ENCODE results near the gene CDK5RAP3. TPM values are rescaled to one million over a fixed set of nuclear protein-coding genes. Genes with fewer than 3 reads are reported as not detected.

Gene CDK5RAP3
- total and polyA plus RNA-seq, 2 donors (not counting 3 experiments of a cell fraction or from before 2014, with no cell fraction given) = 109 to 139 TPM

DNA sequence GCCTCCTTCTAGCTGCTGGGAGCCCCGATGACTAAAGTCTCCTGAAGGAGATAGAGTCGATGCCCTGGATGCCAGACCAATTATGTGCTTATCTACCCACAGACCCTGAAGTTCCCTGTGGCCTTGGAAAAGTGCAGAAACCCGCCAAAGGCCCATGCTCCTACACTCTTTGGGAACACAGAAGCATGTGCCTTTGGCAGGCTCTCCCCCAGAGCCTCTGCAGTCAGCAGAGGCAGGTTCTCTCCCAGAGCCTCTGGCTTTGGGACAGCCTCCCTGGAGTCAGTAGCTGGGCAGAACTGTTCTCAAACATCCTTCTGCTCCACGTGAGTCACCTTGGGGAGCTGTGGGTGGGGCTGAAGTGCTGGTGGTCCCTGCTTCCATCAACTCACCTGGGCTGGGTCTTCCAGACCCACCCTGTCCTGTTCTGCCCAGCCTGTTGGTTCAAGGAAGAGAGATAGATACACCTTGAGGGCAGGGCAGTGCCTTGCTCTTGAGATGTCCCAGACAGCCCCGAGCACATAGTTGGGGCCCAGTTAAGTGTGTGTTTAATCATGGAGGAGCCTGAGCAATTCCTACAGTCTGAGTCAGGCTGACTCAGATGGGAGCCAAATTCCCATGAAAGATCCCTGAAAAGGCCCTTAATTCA lies 3.2 kb upstream of the CDK5RAP3 start:
- ChIA-PET CTCF (interaction anchor here (1.1 to 5.2 kb wide), 4 partner anchors 13 to 26 kb away, joined by 3 to 64 read pairs (median 8); no protein-coding TSS in a partner anchor), POLR2A (no interaction called here)
- BruUV-seq (replicated peaks) = no TSS peak
- Histone ChIP-seq H3K9ac (replicated peaks; ENCODE audit: extremely low read depth, insufficient read depth, low read length) (no peak overlapping the region), H4K20me1 (replicated peaks; ENCODE audit: control insufficient read depth, extremely low read depth, insufficient read depth, low read length) (no peaks in the 10 kb centered on the region), H3K9me1 (replicated peaks; ENCODE audit: control insufficient read depth, extremely low read depth, insufficient read depth, low read length) (no peaks in the 10 kb centered on the region), H2AFZ (ENCODE audit: low read depth, low read length) (peak overlapping the region; percentile 69), H3K9me3 (replicated peaks; ENCODE audit: control insufficient read depth, insufficient read depth, low read length) (no peaks in the 10 kb centered on the region), H3K27ac (ENCODE audit: insufficient read depth, low read depth, low read length) (no peak overlapping the region), H3K4me3 (replicated peaks in 1 of 3; ENCODE audit: insufficient read depth in 1 of 3, low read depth in 1 of 3, low read length in 3 of 3) (no peak overlapping the region), H3K79me2 (ENCODE audit: control insufficient read depth, insufficient read depth, low read length) (no peaks in the 10 kb centered on the region), H3K36me3 (ENCODE audit: control insufficient read depth in 2 of 2, extremely low read depth in 1 of 2, insufficient read depth in 2 of 2, low read length in 2 of 2) (no peaks in the 10 kb centered on the region), H3K4me2 (ENCODE audit: insufficient read depth, low read length) (no peak overlapping the region), H3K4me1 (ENCODE audit: control insufficient read depth, extremely low read depth, insufficient read depth, low read length) (peaks cover 6% of the 10 kb centered on the region), H3K27me3 (ENCODE audit: control insufficient read depth in 2 of 2, insufficient read depth in 2 of 2, low read length in 2 of 2) (no peaks in the 10 kb centered on the region)
- TF ChIP-seq MYC (IDR thresholded peaks at IDR 0.05; ENCODE audit: low read depth, low read length) = no peak
- TF ChIP-seq FOS (IDR thresholded peaks at IDR 0.05; ENCODE audit: borderline replicate concordance, insufficient read depth, low read length) = peak; percentile 58
- FAIRE-seq = no peak
- intact Hi-C loops (cut with micrococcal nuclease) = no loop called here
- dilution Hi-C loops (cut with MboI; ENCODE audit: extremely low pct_ligation_motif_present, low sequenced_read_pairs) = no loop called here
- DNase-seq (ENCODE audit: low read depth, low spot score) = no peak

DNA sequence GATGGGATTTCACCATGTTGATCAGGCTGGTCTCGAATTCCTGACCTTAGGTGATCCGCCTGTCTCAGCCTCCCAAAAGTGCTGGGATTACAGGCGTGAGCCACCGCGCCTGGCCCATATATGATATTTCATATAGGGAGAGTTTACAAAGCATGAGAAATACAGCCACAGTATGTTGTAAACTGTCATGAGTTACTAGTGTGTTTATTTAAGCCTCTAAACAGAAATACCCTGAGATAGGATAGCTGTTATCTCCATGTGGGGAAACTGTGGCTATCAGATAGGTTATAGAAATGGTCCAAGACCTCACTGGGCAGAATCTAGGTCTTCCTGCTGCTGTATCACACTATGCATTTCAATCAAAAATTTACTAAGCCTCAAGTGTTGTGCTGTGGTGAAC lies 2.1 kb upstream of the CDK5RAP3 start:
- peaks cover 0 to 2% of the 10 kb centered on the region in 2 experiments for H3K36me3 ChIP-seq (ENCODE audit: control insufficient read depth in 2 of 2, extremely low read depth in 1 of 2, insufficient read depth in 2 of 2, low read length in 2 of 2)
- no peaks in the 10 kb centered on the region for H3K9me3 ChIP-seq (replicated peaks; ENCODE audit: control insufficient read depth, insufficient read depth, low read length)
- no TSS peak for BruUV-seq (replicated peaks)
- H3K4me1 ChIP-seq (ENCODE audit: control insufficient read depth, extremely low read depth, insufficient read depth, low read length) = peaks cover 6% of the 10 kb centered on the region
- no peak overlapping the region for H3K4me2 ChIP-seq (ENCODE audit: insufficient read depth, low read length)
- no peak for TF ChIP-seq POLR2AphosphoS5 (IDR thresholded peaks at IDR 0.05; ENCODE audit: insufficient read depth, low read depth, low read length)
- TF ChIP-seq GATA2 (IDR thresholded peaks at IDR 0.05; ENCODE audit: insufficient read depth, insufficient read length, low read depth, low read length) = no peak
- no peak for TF ChIP-seq MYC (IDR thresholded peaks at IDR 0.05; ENCODE audit: low read depth, low read length)
- no peak for TF ChIP-seq FOS (IDR thresholded peaks at IDR 0.05; ENCODE audit: borderline replicate concordance, insufficient read depth, low read length)
- TF ChIP-seq JUN (IDR thresholded peaks at IDR 0.05; ENCODE audit: borderline replicate concordance, insufficient read depth, insufficient read length, low read depth) = no peak
- TF ChIP-seq, protein P1, sequence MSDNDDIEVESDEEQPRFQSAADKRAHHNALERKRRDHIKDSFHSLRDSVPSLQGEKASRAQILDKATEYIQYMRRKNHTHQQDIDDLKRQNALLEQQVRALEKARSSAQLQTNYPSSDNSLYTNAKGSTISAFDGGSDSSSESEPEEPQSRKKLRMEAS (IDR thresholded peaks at IDR 0.05; ENCODE audit: insufficient read depth, insufficient read length) = no peak
- TF ChIP-seq POLR2A (IDR thresholded peaks at IDR 0.05; ENCODE audit: low read depth, low read length) = no peak
- no peak for TF ChIP-seq EZH2 (IDR thresholded peaks at IDR 0.05; ENCODE audit: borderline replicate concordance, low read depth, low read length, severe bottlenecking)
- TF ChIP-seq, protein P2, sequence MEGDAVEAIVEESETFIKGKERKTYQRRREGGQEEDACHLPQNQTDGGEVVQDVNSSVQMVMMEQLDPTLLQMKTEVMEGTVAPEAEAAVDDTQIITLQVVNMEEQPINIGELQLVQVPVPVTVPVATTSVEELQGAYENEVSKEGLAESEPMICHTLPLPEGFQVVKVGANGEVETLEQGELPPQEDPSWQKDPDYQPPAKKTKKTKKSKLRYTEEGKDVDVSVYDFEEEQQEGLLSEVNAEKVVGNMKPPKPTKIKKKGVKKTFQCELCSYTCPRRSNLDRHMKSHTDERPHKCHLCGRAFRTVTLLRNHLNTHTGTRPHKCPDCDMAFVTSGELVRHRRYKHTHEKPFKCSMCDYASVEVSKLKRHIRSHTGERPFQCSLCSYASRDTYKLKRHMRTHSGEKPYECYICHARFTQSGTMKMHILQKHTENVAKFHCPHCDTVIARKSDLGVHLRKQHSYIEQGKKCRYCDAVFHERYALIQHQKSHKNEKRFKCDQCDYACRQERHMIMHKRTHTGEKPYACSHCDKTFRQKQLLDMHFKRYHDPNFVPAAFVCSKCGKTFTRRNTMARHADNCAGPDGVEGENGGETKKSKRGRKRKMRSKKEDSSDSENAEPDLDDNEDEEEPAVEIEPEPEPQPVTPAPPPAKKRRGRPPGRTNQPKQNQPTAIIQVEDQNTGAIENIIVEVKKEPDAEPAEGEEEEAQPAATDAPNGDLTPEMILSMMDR (IDR thresholded peaks at IDR 0.05; ENCODE audit: extremely low read depth in 1 of 2, insufficient read depth in 1 of 2, low read depth in 1 of 2, low read length in 2 of 2) = no peak
- dilution Hi-C loops (cut with MboI; ENCODE audit: extremely low pct_ligation_motif_present, low sequenced_read_pairs) = no loop called here
- no peak for FAIRE-seq
- no peaks in the 10 kb centered on the region for H3K27me3 ChIP-seq (ENCODE audit: control insufficient read depth in 2 of 2, insufficient read depth in 2 of 2, low read length in 2 of 2)
- no peaks in the 10 kb centered on the region for H3K9me1 ChIP-seq (replicated peaks; ENCODE audit: control insufficient read depth, extremely low read depth, insufficient read depth, low read length)
- H3K27ac ChIP-seq (ENCODE audit: insufficient read depth, low read depth, low read length) = no peak overlapping the region
- no peaks in the 10 kb centered on the region for H3K79me2 ChIP-seq (ENCODE audit: control insufficient read depth, insufficient read depth, low read length)
- no peak overlapping the region for H2AFZ ChIP-seq (ENCODE audit: low read depth, low read length)
- H4K20me1 ChIP-seq (replicated peaks; ENCODE audit: control insufficient read depth, extremely low read depth, insufficient read depth, low read length) = no peaks in the 10 kb centered on the region
- DNase-seq (ENCODE audit: low read depth, low spot score) = no peak
- CTCF ChIA-PET = interaction anchor here (1.0 to 15.7 kb wide), 6 partner anchors 10 to 79 kb away, joined by 3 to 469 read pairs (median 23); partner anchors contain the start of gene PRR15L
- intact Hi-C loops (cut with micrococcal nuclease) = no loop called here
- no peak overlapping the region for H3K4me3 ChIP-seq (replicated peaks in 1 of 3; ENCODE audit: insufficient read depth in 1 of 3, low read depth in 1 of 3, low read length in 3 of 3)
- H3K9ac ChIP-seq (replicated peaks; ENCODE audit: extremely low read depth, insufficient read depth, low read length) = no peak overlapping the region
- POLR2A ChIA-PET = no interaction called here
